ENCODE results near the gene HSDL1. TPM values are rescaled to one million over a fixed set of nuclear protein-coding genes. Genes with fewer than 3 reads are reported as not detected.
A peak's percentile ranks its signal among the peaks of the same experiment; 100 is the strongest.

The HSDL1 gene
- 10 to 100 TPM; 14.6 to 15.4 TPM for total RNA-seq

DNA sequence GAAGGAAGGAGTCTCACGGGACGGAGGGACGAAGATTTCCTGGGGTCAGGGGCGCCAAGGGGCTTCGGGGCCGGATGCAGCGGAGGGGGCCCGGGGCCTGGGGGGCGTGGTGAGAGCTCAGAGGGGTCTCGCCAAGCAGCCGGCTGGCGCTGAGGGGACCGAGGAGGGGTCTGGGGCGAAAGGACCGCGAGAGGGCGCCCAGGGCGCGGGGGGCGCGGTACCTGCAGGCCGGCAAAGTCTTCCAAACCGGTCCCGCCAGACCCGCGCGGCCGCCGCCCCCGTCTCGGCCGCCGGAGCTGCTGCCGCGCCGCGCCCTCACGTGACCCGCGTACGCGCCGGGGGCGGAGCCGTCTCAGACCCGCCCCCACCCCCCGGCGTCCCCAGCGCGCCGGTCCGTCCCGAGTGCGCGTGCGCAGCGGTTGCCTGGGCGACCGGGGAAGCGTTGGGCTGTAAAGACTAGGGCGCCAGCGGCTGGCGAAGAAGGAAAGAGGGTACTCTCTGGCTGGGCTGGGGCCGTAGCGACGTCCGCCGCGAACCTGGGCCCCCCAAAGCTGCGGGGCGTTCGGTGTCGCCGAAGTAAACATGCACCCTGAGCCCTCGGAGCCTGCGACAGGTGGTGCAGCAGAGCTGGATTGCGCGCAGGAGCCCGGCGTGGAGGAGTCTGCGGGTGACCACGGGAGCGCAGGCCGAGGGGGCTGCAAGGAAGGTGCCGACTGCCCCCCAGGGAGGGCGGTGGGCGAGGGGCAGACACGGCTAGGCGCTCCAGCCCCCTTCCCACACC is at the start of gene HSDL1, which contains the start of gene DNAAF1:
HSDL1 (minus strand) TSS at position 319 of the 781 bp plus-strand sequence. CDS start 13,856 bp downstream, outside the sequence.
DNAAF1 (plus strand) TSS at position 450 of the 781 bp plus-strand sequence; CDS start at position 583, 133 bp downstream.
- H3K27me3 ChIP-seq: no peaks in the 10 kb centered on the region
- H3K4me1 ChIP-seq: peaks cover 0 to 18% of the 10 kb centered on the region in 2 donors
- TF ChIP-seq, protein P1, sequence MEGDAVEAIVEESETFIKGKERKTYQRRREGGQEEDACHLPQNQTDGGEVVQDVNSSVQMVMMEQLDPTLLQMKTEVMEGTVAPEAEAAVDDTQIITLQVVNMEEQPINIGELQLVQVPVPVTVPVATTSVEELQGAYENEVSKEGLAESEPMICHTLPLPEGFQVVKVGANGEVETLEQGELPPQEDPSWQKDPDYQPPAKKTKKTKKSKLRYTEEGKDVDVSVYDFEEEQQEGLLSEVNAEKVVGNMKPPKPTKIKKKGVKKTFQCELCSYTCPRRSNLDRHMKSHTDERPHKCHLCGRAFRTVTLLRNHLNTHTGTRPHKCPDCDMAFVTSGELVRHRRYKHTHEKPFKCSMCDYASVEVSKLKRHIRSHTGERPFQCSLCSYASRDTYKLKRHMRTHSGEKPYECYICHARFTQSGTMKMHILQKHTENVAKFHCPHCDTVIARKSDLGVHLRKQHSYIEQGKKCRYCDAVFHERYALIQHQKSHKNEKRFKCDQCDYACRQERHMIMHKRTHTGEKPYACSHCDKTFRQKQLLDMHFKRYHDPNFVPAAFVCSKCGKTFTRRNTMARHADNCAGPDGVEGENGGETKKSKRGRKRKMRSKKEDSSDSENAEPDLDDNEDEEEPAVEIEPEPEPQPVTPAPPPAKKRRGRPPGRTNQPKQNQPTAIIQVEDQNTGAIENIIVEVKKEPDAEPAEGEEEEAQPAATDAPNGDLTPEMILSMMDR (IDR thresholded peaks at IDR 0.05): no peak
- peak within 1 kb of the TSS; percentile 80 to 94 for H3K27ac ChIP-seq
- H3K36me3 ChIP-seq: no peaks in the 10 kb centered on the region
- H3K9me3 ChIP-seq: no peaks in the 10 kb centered on the region
- H3K4me3 ChIP-seq: peak within 1 kb of the TSS; percentile 99
- peak; percentile 90 for DNase-seq (ENCODE audit: low spot score)

DNA sequence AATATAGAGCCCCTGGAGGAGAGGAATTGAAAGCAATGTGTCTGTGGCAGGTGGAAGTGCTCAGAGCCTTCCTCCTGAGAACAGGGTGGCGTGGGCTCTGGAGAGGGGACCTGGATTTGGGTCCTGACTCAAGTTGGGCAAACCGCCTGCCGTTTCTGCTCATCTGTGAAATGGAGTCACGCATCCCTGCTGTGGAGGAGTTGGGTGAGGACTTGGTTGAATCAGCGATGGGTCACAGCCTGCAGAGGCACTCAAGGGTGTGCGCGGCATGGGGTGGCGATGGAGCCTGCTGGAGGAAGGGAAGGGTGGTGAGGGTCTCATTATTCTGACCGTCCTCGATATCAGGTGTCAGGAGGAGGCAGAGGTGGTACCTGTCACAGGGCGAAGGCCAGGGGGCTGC is 49.0 kb upstream of the HSDL1 start:
- no peak overlapping the region for H3K4me3 ChIP-seq
- H3K9me3 ChIP-seq: no peaks in the 10 kb centered on the region
- no peaks in the 10 kb centered on the region for H3K27me3 ChIP-seq

DNA sequence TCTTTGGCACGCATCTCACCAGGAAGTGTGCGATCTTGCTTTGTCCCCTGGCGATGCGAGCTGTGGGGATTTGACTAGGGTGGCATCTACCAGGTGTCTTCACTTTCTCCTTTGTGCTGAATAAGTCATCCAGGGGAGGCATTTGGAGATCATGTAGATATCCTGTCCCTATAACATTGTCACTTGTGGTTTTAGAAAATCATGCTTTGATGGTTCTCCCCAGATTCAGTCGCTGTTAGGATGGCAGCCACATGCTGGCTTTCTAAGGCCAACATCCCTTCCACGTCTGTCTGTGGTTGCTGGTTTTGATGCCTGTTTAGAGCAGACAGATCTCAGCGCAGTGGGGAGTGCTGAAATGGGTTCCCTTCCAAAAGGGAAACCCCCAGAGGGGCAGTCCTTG is 48.5 kb upstream of the HSDL1 start:
- TF ChIP-seq, protein P1 (IDR thresholded peaks at IDR 0.05): no peak
- DNase-seq (ENCODE audit: low spot score): no peak
- Histone ChIP-seq H3K4me1 (no peaks in the 10 kb centered on the region), H3K27me3 (no peaks in the 10 kb centered on the region), H3K27ac (no peak overlapping the region), H3K4me3 (no peak overlapping the region), H3K36me3 (no peaks in the 10 kb centered on the region), H3K9me3 (no peaks in the 10 kb centered on the region)

More for the DNA sequence above, 49.0 kb upstream of the HSDL1 start:
- Histone ChIP-seq H3K36me3 (no peaks in the 10 kb centered on the region), H3K4me1 (no peaks in the 10 kb centered on the region), H3K27ac (no peak overlapping the region)
- TF ChIP-seq, protein P1 (IDR thresholded peaks at IDR 0.05): no peak
- no peak for DNase-seq (ENCODE audit: low spot score)

DNA sequence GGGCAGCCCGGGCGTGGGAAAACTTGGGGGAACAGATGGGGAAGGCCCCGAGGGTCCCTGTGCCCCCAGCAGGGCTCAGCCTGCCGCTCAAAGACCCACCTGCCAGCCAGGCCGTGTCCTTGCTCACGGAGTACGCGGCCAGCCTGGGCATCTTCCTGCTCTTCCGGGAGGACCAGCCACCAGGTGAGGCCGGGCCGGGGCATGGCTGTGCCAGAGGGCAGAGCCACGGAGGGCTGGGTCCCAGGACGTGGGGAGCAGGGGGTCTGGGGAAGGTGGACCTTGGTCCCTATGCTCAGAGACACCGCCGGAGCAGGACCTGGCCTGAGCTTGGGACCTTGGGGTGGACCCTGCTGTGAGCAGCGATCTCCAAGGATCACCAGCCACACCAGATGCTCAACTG is 46.5 kb upstream of the HSDL1 start:
- H3K27ac ChIP-seq: no peak overlapping the region
- H3K9me3 ChIP-seq: no peaks in the 10 kb centered on the region
- no peak for DNase-seq (ENCODE audit: low spot score)
- no peaks in the 10 kb centered on the region for H3K36me3 ChIP-seq
- H3K4me3 ChIP-seq: no peak overlapping the region
- H3K4me1 ChIP-seq: peaks cover 0 to 4% of the 10 kb centered on the region in 2 donors
- H3K27me3 ChIP-seq: no peaks in the 10 kb centered on the region
- TF ChIP-seq, protein P1 (IDR thresholded peaks at IDR 0.05): no peak

DNA sequence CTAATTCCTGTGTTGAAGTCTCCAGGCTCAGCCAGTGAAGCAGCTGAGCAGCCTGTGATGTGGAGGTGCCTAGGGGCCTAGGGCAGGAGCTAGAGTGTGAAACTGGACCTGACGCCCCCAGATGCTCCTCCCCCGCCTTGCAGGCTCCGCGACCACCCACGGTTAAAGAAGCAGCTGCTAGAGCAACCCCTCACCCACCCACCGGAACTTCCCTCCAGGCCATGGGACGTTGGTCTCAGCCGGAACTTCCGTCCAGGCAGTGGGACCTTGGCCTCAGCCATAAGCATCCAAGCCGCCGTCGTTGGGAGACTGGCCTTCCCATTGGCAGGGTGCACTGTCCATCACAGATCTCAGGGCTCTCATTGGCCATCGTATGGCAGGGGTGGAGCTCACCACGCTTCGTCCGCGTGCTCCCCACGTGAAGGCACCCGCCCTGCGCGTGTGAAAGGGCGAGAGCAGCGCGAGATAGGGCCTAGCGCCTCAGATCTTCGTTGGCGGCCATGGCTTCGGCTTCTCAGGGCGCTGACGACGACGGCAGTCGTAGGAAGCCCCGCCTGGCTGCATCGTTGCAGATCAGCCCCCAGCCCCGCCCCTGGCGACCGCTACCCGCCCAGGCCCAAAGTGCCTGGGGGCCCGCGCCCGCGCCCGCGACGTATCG is 45.9 kb upstream of the HSDL1 start, which contains the start of gene ADAD2:
ADAD2 (plus strand) TSS at position 427 of the 658 bp plus-strand sequence; CDS start at position 501, 74 bp downstream.
- H3K27me3 ChIP-seq: no peaks in the 10 kb centered on the region
- TF ChIP-seq, protein P1 (IDR thresholded peaks at IDR 0.05): no peak
- no peaks in the 10 kb centered on the region for H3K9me3 ChIP-seq
- H3K4me1 ChIP-seq: peaks cover 0 to 10% of the 10 kb centered on the region in 2 donors
- no peak within 1 kb of the TSS for H3K27ac ChIP-seq
- H3K36me3 ChIP-seq: no peaks in the 10 kb centered on the region
- DNase-seq (ENCODE audit: low spot score): no peak
- H3K4me3 ChIP-seq: no peak within 1 kb of the TSS

Measured in right atrium auricular region (tissue), 2 donors.